Skeletal muscle tissue (tissue), 4 donors: ENCODE data around the gene PRKCA. TPM values are rescaled to one million over a fixed set of nuclear protein-coding genes. Genes with fewer than 3 reads are reported as not detected.
"Not testable (repeated sequence)": the region's sequence is repeated elsewhere in the genome, so short reads cannot be mapped to it uniquely, and the experiment has no call there.

ENCODE experiments used
- H3K27ac ChIP-seq: one replicate; pipeline ENCODE4 v1.7.0; 2013; ENCODE audit warnings: mild to moderate bottlenecking, low read depth, low read length, inconsistent platforms
- H3K27me3 ChIP-seq, 3 donors: one replicate each; pipeline ENCODE4 v1.7.0; 2013; ENCODE audit warnings: low read length in 3 of 3; ENCODE audit not compliant: control insufficient read depth in 3 of 3, insufficient read depth in 3 of 3
- H3K36me3 ChIP-seq, 3 donors: one replicate each; pipeline ENCODE4 v1.7.0; 2013; ENCODE audit warnings: low read length in 3 of 3; ENCODE audit not compliant: control insufficient read depth in 3 of 3, insufficient read depth in 3 of 3
- H3K4me1 ChIP-seq, 3 donors: one replicate each; pipeline ENCODE4 v1.7.0; 2013; ENCODE audit warnings: low read length in 3 of 3, mild to moderate bottlenecking in 3 of 3; ENCODE audit not compliant: control insufficient read depth in 3 of 3, insufficient read depth in 3 of 3
- H3K4me3 ChIP-seq, 3 donors: one replicate each; pipeline ENCODE4 v1.7.0; 2013; ENCODE audit warnings: low read length in 3 of 3
- H3K9ac ChIP-seq, 3 donors: one replicate each; pipeline ENCODE4 v1.7.0; 2013; ENCODE audit warnings: low read length in 3 of 3, mild to moderate bottlenecking in 3 of 3, moderate library complexity in 2 of 3, low read depth in 1 of 3
- H3K9me3 ChIP-seq, 3 donors: one replicate each; pipeline ENCODE4 v1.7.0; 2013; ENCODE audit warnings: low read length in 3 of 3; ENCODE audit not compliant: control insufficient read depth in 3 of 3
- total RNA-seq: library from RNA; depleted of rRNA; stranded (reverse); fragments of >200 nt; gene quantifications from one replicate; pipeline ENCODE4 v1.2.3, GENCODE V29; 2014
- donor health status: Osteomylitis.

PRKCA gene
- total RNA-seq, 1 donor from 2014 or later = 2.1 TPM

- peaks cover 0 to 3% (median 0%) of the 10 kb centered on the region in 3 donors for H3K36me3 ChIP-seq
- H3K27ac ChIP-seq = no peak overlapping the region
- peaks cover 0 to 4% (median 0%) of the 10 kb centered on the region in 3 donors for H3K9me3 ChIP-seq
These were observed 395.9 kb downstream of the PRKCA start for GRCh38 chr17:66698270-66698669.

DNA sequence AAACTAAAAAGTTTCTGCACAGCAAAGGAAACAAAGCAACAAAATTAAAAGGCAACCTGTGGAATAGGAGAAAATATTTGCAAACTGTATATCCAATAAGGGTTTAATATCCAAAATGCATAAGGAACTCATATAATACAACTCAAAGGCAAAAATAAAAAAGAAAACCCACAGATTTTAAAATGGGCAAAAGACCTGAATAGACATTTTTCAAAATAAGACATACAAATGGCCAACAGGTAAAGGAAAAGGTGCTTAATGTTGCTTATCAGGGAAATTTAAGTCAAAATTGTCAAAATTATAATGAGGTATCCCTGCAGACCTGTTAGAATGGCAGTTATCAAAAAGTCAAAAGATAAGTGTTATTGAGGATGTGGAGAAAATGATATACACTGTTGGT, 399.0 kb downstream of the PRKCA start:
- H3K27ac ChIP-seq = no peak overlapping the region
- H3K9me3 ChIP-seq = peaks cover 0 to 4% (median 0%) of the 10 kb centered on the region in 3 donors
- no peaks in the 10 kb centered on the region for H3K4me1 ChIP-seq
- no peaks in the 10 kb centered on the region for H3K27me3 ChIP-seq
- no peak overlapping the region for H3K9ac ChIP-seq
- H3K36me3 ChIP-seq = peaks cover 0 to 3% (median 0%) of the 10 kb centered on the region in 3 donors
- no peak overlapping the region for H3K4me3 ChIP-seq

More at GRCh38 chr17:66698270-66698669, 395.9 kb downstream of the PRKCA start:
- Histone ChIP-seq H3K9ac (no peak overlapping the region), H3K4me1 (no peaks in the 10 kb centered on the region), H3K27me3 (no peaks in the 10 kb centered on the region), H3K4me3 (no peak overlapping the region)

DNA sequence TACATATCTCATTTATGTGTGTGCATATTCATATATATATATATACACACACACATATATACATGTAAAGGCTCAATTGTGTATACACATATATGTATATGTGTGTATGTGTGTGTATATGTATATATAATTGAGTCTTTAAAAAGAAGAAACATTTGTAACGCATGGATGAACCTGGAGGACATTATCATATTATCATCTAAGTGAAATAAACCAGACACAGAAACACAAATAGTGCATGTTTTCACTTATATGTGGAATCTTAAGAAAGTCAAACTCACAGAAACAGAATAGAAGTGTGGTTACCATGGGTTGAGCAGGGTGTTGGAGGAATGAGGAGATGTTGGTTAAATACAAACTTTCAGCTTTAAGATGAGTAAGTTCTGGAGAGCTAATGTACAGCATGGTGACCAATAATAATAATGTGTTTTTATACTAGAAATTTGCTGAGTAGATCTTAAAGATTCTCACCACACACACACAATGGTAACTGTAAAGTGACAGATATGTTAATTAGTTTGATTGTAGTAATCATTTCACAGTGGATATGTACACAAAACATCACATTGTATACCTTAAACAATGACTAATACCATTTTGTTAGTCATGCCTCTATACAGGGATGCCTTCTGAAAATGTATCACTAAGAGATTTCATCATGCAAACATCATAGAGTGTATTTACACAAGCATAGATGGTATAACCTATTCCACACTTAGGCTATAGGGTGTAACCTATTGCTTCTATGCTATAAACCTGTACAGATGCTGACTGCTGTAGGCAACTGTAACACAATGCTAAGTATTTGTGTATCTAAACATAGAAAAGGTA, 399.9 kb downstream of the PRKCA start:
- Histone ChIP-seq H3K36me3 (peaks cover 0 to 3% (median 0%) of the 10 kb centered on the region in 3 donors), H3K27me3 (no peaks in the 10 kb centered on the region), H3K27ac (no peak overlapping the region), H3K9ac (no peak overlapping the region), H3K4me1 (no peaks in the 10 kb centered on the region), H3K4me3 (no peak overlapping the region), H3K9me3 (peaks cover 0 to 4% (median 0%) of the 10 kb centered on the region in 3 donors)

DNA sequence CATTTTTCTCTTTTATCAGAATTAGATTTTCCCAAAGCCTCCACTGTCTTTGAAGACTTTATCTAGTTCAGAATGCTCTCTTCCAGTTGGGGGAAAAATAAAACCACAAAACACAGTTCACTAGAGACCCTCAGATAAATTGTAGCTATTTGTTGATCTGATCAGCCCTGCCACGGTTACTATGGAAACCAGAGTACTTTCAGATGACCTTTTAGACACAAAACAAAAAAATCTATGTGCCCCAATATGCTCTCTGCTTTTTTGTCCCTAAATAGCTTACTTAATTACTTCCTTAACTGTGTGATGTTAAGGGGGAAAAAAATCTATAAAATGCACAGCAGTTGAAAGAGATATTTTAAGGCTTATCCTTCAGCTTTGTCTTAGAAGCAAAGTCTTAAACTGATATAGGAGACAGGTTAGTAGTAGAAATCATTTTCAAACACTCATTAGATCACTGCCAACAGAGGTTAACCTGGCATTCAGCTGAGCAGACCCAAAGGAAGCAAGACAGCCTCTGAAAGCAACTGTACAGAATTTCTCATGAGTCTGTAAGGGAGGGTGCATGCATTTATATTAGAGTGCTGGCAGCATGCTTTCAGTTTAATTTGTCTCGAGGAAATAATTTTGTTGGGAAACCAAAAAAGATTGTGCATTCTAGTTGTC, 402.6 kb downstream of the PRKCA start:
- Histone ChIP-seq H3K4me3 (no peak overlapping the region), H3K4me1 (no peaks in the 10 kb centered on the region), H3K36me3 (no peaks in the 10 kb centered on the region), H3K27me3 (no peaks in the 10 kb centered on the region), H3K27ac (no peak overlapping the region), H3K9me3 (no peaks in the 10 kb centered on the region), H3K9ac (no peak overlapping the region)

DNA sequence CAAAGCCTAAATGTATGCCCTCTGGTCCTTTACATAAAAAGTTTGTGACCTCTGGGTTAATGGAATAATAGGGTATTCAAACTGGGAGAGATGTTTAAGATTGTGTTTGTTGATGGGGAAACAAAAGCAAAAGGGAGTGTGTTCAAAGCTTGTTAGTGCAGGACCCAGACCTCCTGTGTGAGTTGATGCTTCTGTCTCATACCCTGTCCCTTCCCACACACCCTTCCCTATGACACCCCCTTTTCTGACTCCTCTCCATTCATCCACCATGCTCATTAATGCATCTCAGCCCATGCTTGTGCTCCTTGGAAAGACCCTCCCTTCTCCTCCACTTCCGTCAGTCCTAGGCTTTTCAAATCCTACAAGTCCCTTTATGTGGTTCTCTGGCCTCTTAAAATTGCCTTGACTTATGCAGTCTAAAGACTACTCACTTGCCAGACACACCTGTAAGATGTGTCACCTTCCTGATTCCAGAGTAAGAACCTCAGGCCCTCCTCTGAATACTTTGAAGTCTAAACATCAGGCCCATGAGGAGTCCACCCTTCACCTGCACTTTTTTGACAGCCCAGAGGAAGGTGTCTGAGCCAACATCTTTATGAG, 404.5 kb downstream of the PRKCA start:
- Histone ChIP-seq H3K4me3 (no peak overlapping the region), H3K36me3 (no peaks in the 10 kb centered on the region), H3K9me3 (no peaks in the 10 kb centered on the region), H3K27ac (no peak overlapping the region), H3K4me1 (no peaks in the 10 kb centered on the region), H3K27me3 (no peaks in the 10 kb centered on the region), H3K9ac (no peak overlapping the region)

DNA sequence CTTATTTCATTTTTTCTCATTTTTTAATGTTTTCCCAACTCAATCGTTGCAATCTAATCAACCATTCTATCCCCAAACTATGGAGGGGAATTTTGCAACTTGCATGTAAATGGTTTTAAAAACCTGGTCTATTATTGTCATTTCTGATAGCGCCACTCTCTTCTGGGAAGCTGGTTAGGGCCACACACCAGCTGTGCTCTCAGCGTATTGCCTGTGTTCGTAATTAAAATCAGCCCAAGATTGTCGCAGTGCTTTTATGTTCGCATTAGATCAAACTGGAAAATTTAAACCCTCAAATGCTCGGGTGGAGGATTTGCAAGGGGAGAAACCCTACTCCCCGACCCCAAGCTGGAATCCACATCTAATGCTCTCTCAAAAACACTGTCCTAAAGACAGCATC, 409.0 kb downstream of the PRKCA start:
- no peak overlapping the region for H3K27ac ChIP-seq
- H3K27me3 ChIP-seq = no peaks in the 10 kb centered on the region
- no peaks in the 10 kb centered on the region for H3K9me3 ChIP-seq
- H3K36me3 ChIP-seq = no peaks in the 10 kb centered on the region
- H3K4me3 ChIP-seq = no peak overlapping the region
- peaks cover 2 to 17% (median 12%) of the 10 kb centered on the region in 3 donors for H3K4me1 ChIP-seq
- no peak overlapping the region for H3K9ac ChIP-seq

GRCh38 chr17:66711881-66712321, 409.5 kb downstream of the PRKCA start:
- Histone ChIP-seq H3K9me3 (no peaks in the 10 kb centered on the region), H3K36me3 (no peaks in the 10 kb centered on the region), H3K9ac (no peak overlapping the region), H3K4me3 (no peak overlapping the region), H3K4me1 (peaks cover 2 to 17% (median 12%) of the 10 kb centered on the region in 3 donors), H3K27me3 (no peaks in the 10 kb centered on the region), H3K27ac (no peak overlapping the region)

DNA sequence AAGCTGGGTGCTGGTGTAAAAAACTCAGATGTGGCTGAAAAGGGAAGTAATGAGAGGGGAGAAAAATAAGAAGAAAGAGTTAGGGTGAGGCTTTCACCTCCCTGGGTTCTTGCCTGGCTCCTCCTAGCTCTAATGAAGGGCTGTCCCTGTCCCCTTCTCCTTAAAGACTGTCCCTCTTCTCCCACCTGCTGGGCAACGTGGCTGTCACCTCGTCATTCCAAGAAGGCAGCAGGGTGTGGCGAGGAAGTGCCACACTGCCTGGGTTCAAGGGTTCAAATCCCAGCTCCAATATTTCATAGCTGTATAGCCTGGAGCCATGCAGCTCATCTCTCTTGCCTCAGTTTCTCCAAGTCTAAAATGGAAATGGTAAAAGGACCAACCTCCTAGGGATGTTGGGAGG, 410.0 kb downstream of the PRKCA start:
- no peaks in the 10 kb centered on the region for H3K27me3 ChIP-seq
- no peaks in the 10 kb centered on the region for H3K9me3 ChIP-seq
- H3K9ac ChIP-seq = no peak overlapping the region

GRCh38 chr17:66713021-66713532, 410.7 kb downstream of the PRKCA start:
- H3K36me3 ChIP-seq, H3K9ac ChIP-seq, H3K27ac ChIP-seq, H3K27me3 ChIP-seq, H3K4me3 ChIP-seq, H3K9me3 ChIP-seq: not testable (repeated sequence)
- H3K4me1 ChIP-seq = peaks cover 2 to 17% (median 12%) of the 10 kb centered on the region in 3 donors

More for the DNA sequence above, 410.0 kb downstream of the PRKCA start:
- H3K4me1 ChIP-seq = peaks cover 2 to 17% (median 12%) of the 10 kb centered on the region in 3 donors
- H3K4me3 ChIP-seq = no peak overlapping the region
- no peak overlapping the region for H3K27ac ChIP-seq
- no peaks in the 10 kb centered on the region for H3K36me3 ChIP-seq
